GM19023 (cell line): Measurements from ENCODE around the gene DCAF4.

ENCODE experiments used
- ATAC-seq: cut with Tn5 transposase; IDR thresholded peaks from one replicate; pipeline ENCODE4 v1.9.1; 2021; ENCODE audit warnings: mild to moderate bottlenecking, moderate library complexity; ENCODE audit not compliant: unreplicated experiment

Gene DCAF4

DNA sequence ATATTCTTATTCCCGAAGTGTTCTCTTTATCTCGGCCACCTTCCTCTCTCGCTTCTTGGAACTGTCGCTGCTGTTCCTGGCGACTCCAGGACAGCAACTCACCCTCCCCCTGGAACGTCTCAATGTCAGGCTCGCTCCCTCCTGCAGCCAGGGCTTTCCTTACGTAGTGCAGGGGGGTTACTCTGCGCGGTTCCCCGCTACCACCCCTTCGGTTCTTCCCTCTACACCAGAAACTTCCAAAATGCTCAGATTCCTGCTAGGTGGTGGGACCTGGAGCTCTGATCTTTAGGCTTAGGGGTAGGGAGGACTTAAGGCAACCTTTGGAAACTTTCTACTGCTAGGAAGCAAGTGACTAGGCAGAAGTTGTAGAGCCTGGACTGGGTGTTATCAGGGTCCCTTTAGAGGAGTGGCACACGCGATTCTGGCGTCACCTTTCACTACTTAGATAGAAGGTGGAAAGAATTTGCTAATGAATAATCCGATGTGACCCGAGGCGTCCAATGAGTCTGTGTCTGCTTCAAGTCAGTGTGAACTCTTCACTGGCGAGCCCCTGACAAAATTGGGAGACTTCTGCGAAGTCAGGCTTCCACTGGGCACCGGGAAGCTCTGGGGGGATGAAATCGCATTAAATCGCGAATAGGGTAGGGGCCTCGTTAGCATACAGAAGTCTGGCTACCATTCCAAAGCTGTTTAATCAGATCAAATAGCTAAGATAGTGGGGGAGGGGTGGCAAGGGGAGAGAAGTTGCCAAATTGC is 31.5 kb upstream of the DCAF4 start:
- ATAC-seq = no peak

DNA sequence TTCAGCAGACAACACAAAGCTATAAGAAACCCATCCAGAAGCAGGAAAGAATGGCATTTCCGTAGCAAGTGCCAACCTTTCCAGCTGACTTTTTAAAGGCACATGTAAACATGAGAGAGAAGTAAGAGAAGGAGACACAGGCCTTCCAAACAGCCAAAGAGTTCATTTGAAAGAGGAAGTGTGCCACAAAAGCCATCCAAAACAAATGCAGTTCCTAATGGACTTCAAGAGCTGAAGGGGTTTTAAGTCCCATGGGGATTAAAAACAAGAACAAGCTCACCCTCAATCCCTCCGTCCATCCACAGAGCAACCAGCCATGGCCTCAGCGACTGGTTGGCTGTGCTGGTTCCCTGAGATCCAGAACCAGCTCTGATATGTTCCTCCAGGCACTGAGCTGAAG is 27.8 kb upstream of the DCAF4 start:
- ATAC-seq = no peak

- ATAC-seq = no peak
These were observed 24.9 kb upstream of the DCAF4 start for GRCh38 chr14:72901361-72901760.

- no peak for ATAC-seq
These were observed 23.3 kb upstream of the DCAF4 start for GRCh38 chr14:72902801-72903530.

GRCh38 chr14:72903716-72904115 is 22.5 kb upstream of the DCAF4 start:
- no peak for ATAC-seq

DNA sequence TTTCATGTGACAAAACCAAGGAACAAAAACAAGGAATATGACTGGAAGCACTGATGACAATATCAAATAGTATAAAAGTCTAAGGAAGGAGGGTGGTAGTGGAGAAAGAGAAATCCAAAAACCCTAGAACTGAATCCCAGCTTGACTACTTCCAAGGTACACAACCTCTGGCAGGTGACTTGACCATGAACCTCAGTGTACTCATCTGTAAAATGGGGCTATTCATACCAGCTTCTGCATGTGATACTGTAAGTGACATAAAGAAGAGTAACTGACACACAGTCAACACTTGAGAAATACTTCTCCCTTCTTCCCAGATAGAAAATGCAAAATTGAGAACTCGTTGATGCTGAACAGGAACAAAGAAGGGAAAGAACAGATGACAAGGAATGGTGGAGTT is 22.0 kb upstream of the DCAF4 start:
- no peak for ATAC-seq

DNA sequence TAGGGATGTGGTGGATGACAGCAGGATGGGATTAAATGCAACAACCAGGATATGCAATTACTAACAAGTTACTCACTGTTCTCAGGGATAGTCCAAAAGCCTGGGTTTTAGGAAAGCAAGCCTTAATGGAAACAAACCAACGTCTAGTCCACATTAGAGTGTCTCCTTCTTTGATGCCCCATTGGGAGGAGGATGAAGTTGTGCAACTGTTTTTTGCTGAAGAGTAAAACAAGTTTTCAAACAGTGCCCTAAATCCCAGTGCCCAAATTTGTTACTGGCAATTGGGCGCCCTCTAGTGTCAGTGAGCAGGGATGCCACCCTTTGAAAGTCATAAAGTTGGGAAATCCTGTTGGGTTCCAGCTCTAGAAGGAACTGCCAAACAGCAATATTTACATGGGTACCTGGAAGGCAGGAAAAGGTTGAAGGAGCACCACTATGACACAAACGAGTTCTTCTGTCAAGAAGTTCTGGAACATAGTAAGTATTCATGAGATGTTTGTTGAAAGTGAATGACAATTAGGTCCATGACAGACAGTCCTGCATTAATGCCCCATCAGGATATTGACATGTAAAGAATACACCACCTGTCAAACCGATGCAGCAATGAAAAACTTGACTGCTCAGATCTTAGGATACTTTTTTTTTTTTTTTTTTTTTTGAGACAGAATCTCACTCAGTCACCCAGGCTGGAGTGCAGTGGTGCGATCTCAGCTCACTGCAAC is 21.3 kb upstream of the DCAF4 start:
- ATAC-seq = no peak

- ATAC-seq = no peak
These were observed 19.9 kb upstream of the DCAF4 start for GRCh38 chr14:72906316-72906715.

- no peak for ATAC-seq
These were observed 19.4 kb upstream of the DCAF4 start for GRCh38 chr14:72906879-72907278.

DNA sequence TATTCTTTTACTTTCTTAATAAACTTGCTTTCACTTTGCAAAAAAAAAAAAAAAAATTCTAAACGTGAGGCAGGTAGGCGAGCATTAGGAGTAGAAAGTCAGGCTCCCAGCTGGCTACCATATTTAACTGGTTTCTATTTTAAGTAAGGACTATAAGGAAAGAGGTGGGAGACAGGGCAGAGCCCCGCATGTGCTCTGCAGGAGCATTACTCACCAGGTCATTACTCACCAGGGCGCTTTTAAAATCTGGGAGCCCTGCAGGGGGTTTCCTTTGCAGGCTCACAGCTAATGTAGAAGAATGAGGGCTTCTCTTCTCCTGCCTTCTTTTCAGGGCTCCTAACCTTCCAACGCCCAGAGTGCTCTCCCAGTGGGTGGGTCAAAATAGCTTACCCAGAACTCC is 18.4 kb upstream of the DCAF4 start:
- no peak for ATAC-seq

- ATAC-seq = no peak
These were observed 17.1 kb upstream of the DCAF4 start for GRCh38 chr14:72909163-72909562.

GRCh38 chr14:72913809-72914208 is 12.5 kb upstream of the DCAF4 start:
- ATAC-seq = no peak

DNA sequence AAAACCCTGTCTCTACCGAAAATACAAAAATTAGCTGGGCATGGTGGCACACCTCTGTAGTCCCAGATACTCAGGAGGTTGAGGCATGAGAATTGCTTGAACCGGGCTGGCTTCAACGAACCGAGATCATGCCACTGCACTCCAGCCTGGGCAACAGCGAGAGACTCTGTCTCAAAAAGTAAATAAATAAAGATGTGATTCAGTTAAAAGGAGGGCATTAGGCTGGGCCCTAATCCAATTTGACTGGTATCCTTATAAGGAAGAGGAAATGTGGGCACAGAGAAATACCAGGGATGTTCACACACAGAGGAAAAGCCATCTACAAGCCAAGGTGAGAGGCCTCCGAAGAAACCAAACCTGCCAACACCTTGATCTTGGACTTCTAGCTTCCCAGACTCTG is 10.1 kb upstream of the DCAF4 start:
- ATAC-seq = no peak

GRCh38 chr14:72917094-72917802 is 9.0 kb upstream of the DCAF4 start:
- ATAC-seq = no peak

DNA sequence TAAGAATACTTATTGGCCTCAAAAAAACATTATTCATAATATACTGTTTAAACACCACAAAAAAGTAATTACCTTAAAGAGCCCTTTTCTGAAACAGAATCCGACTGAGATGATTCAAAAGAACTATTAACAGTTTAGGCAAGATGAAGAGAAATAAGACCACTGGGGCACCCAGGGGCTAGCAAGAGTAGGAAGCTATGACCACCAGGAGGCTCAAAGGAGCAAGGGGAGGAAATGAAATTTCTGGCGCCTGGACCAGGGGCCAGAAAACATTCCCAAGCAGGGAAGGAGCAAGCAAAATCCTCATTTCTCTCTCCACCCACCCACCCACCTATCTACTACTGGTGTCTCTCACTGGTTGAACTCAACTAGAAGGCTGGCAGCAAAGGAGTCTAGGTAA is 6.3 kb upstream of the DCAF4 start:
- no peak for ATAC-seq

DNA sequence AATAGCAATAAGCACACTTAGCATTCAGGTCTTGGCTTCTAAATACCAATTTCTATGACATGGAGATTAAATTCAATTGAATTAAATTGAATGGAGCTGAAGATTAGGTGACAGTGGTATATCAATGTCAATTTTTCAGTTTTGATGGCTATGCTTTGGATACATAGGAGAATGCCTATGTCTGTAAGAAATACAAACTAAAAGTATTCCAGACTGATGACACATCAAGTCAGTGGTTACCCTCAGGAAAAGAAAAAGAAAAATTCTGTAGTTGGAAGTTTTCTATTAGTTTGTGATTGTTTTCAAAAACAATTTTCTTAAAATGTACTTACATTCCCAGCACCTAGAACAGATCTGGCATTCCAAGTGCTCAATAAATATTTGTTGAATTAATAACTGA is 4.9 kb upstream of the DCAF4 start:
- no peak for ATAC-seq

GRCh38 chr14:72924337-72924736 is 1.9 kb upstream of the DCAF4 start:
- no peak for ATAC-seq

GRCh38 chr14:72925171-72925759 is 999 bp upstream of the DCAF4 start:
- no peak for ATAC-seq

- peak; percentile 21 for ATAC-seq
These were observed 411 bp upstream of the DCAF4 start for GRCh38 chr14:72925815-72926291.

GRCh38 chr14:72928872-72929271 is 2.6 kb downstream of the DCAF4 start:
- ATAC-seq = no peak
